DMS53 (cell line): ENCODE data around the gene RCOR3.
"Not testable (repeated sequence)": the region's sequence is repeated elsewhere in the genome, so short reads cannot be mapped to it uniquely, and the experiment has no call there.

Experiments used
- DNase-seq: peaks from one replicate; lab custom pipeline; 2025; lab: John Stamatoyannopoulos, UW

Gene RCOR3

GRCh38 chr1:211340622-211341507 is 81.7 kb downstream of the RCOR3 start:
- no peak for DNase-seq

GRCh38 chr1:211341999-211342398 is 82.8 kb downstream of the RCOR3 start:
- no peak for DNase-seq

- DNase-seq: no peak
Measured at GRCh38 chr1:211343607-211344006, 84.4 kb downstream of the RCOR3 start.

- DNase-seq: no peak
Measured at GRCh38 chr1:211344152-211344618, 85.0 kb downstream of the RCOR3 start.

GRCh38 chr1:211345719-211346118 is 86.6 kb downstream of the RCOR3 start:
- DNase-seq: no peak

- peak; percentile 24 for DNase-seq
Measured at GRCh38 chr1:211347077-211347844, 88.1 kb downstream of the RCOR3 start.

GRCh38 chr1:211348547-211348946 is 89.4 kb downstream of the RCOR3 start:
- DNase-seq: no peak

GRCh38 chr1:211349741-211350140 is 90.6 kb downstream of the RCOR3 start:
- DNase-seq: peak; percentile 25

GRCh38 chr1:211352055-211352454 is 92.9 kb downstream of the RCOR3 start:
- DNase-seq: not testable (repeated sequence)

GRCh38 chr1:211352465-211352864 is 93.3 kb downstream of the RCOR3 start:
- no peak for DNase-seq

- DNase-seq: peak; percentile 86
Measured at GRCh38 chr1:211352985-211353515, 93.9 kb downstream of the RCOR3 start.

GRCh38 chr1:211353562-211354212 is 94.5 kb downstream of the RCOR3 start:
- DNase-seq: no peak

- no peak for DNase-seq
Measured at GRCh38 chr1:211355873-211356272, 96.7 kb downstream of the RCOR3 start.

GRCh38 chr1:211356723-211357407 is 97.7 kb downstream of the RCOR3 start:
- DNase-seq: no peak

- no peak for DNase-seq
Measured at GRCh38 chr1:211358685-211359084, 99.5 kb downstream of the RCOR3 start.

- no peak for DNase-seq
Measured at GRCh38 chr1:211359876-211360275, 100.7 kb downstream of the RCOR3 start.

GRCh38 chr1:211361202-211361601 is 102.0 kb downstream of the RCOR3 start:
- no peak for DNase-seq
